ENCODE data around the gene PRR7. TPM values are rescaled to one million over a fixed set of nuclear protein-coding genes. Genes with fewer than 3 reads are reported as not detected.

PRR7 gene
- total and polyA plus RNA-seq, 8 donors: 0.61 to 3.7 (median 1.1) TPM; not detected in 4

GRCh38 chr5:177440990-177441780 lies 5.4 kb upstream of the PRR7 start:
- H3K27ac ChIP-seq: no peak overlapping the region
- DNase-seq: no peak
- H3K4me3 ChIP-seq: no peak overlapping the region
- intact Hi-C loops (cut with DNase I; ENCODE audit: low total_unique reads): no loop called here
- peaks cover 26 to 68% (median 66%) of the 10 kb centered on the region in 4 donors for H3K36me3 ChIP-seq
- H3K4me1 ChIP-seq: peaks cover 5 to 11% (median 7%) of the 10 kb centered on the region in 4 donors
- 90 to 92% (median 90%) methylated on average over 25 to 26 of the region's 26 CpGs for WGBS, 5 donors
- no peaks in the 10 kb centered on the region for H3K9me3 ChIP-seq
- no peak for TF ChIP-seq CTCF (IDR thresholded peaks at IDR 0.05)
- no peak for TF ChIP-seq EP300 (IDR thresholded peaks at IDR 0.05)
- no peak for TF ChIP-seq POLR2A (IDR thresholded peaks at IDR 0.05)
- no peak for TF ChIP-seq POLR2AphosphoS5 (IDR thresholded peaks at IDR 0.05)
- H3K27me3 ChIP-seq: peaks cover 0 to 3% (median 0%) of the 10 kb centered on the region in 3 donors

GRCh38 chr5:177442066-177442826 lies 4.4 kb upstream of the PRR7 start:
- intact Hi-C loops (cut with DNase I; ENCODE audit: low total_unique reads): no loop called here
- H3K27me3 ChIP-seq: peaks cover 0 to 9% (median 4%) of the 10 kb centered on the region in 3 donors
- H3K36me3 ChIP-seq: peaks cover 19 to 57% (median 56%) of the 10 kb centered on the region in 4 donors
- peaks cover 13 to 21% (median 16%) of the 10 kb centered on the region in 4 donors for H3K4me1 ChIP-seq
- WGBS, 5 donors: 85 to 94% (median 91%) methylated on average over 19 to 20 of the region's 20 CpGs
- no peak for DNase-seq
- TF ChIP-seq CTCF (IDR thresholded peaks at IDR 0.05) (no peak), POLR2A (IDR thresholded peaks at IDR 0.05) (no peak), EP300 (IDR thresholded peaks at IDR 0.05) (no peak), POLR2AphosphoS5 (IDR thresholded peaks at IDR 0.05) (no peak)
- H3K9me3 ChIP-seq: no peaks in the 10 kb centered on the region
- H3K27ac ChIP-seq: no peak overlapping the region
- no peak overlapping the region for H3K4me3 ChIP-seq

GRCh38 chr5:177443144-177443983 lies 3.2 kb upstream of the PRR7 start:
- intact Hi-C loops (cut with DNase I; ENCODE audit: low total_unique reads): no loop called here
- DNase-seq: no peak
- Histone ChIP-seq H3K4me3 (no peak overlapping the region), H3K36me3 (peaks cover 17 to 46% (median 44%) of the 10 kb centered on the region in 4 donors), H3K9me3 (no peaks in the 10 kb centered on the region), H3K4me1 (peaks cover 23 to 31% (median 26%) of the 10 kb centered on the region in 4 donors), H3K27ac (no peak overlapping the region), H3K27me3 (peaks cover 0 to 18% (median 4%) of the 10 kb centered on the region in 3 donors)
- no peak for TF ChIP-seq POLR2A (IDR thresholded peaks at IDR 0.05)
- no peak for TF ChIP-seq EP300 (IDR thresholded peaks at IDR 0.05)
- TF ChIP-seq POLR2AphosphoS5 (IDR thresholded peaks at IDR 0.05): no peak
- TF ChIP-seq CTCF (IDR thresholded peaks at IDR 0.05): no peak
- WGBS, 5 donors: 65 to 81% (median 80%) methylated on average over 14 to 15 of the region's 15 CpGs
